Caco-2 (cell line): Measurements from ENCODE around the gene TRIM71. TPM values are rescaled to one million over a fixed set of nuclear protein-coding genes. Genes with fewer than 3 reads are reported as not detected.

Experiments
- Bru-seq: library from RNA; stranded (reverse); fragments of 400-500 nt; gene quantifications from one replicate; lab custom pipeline; 2021; lab: Mats Ljungman, UMichigan
- BruChase-seq, 2 experiments: library from RNA; stranded (reverse); fragments of 400-500 nt; gene quantifications; one replicate each; lab custom pipeline; 2021; lab: Mats Ljungman, UMichigan
- BruUV-seq: library from RNA; stranded (reverse); fragments of 400-500 nt; replicated peaks from 2 replicates; lab custom pipeline; 2021; lab: Mats Ljungman, UMichigan
- CTCF ChIA-PET: fragments of 300-600 bp; sonication (Branson Sonifier 250); formaldehyde crosslinking; loops from one replicate; lab custom pipeline; 2022; ENCODE audit warnings: antibody characterized with exemption; lab: Charles Lee
- POLR2A ChIA-PET: fragments of 300-600 bp; sonication (Branson Sonifier 250); formaldehyde crosslinking; loops from one replicate; lab custom pipeline; 2022; ENCODE audit warnings: antibody characterized with exemption; lab: Charles Lee
- DNase-seq, 2 experiments: peaks; one replicate each; pipeline versions ENCODE4 v3.0.0 to v3.0.0-alpha.2; 2020 to 2022
- H3K27me3 ChIP-seq: replicated peaks from 2 replicates; pipeline ENCODE4 v1.6.0; 2011; ENCODE audit warnings: low read length; ENCODE audit not compliant: control insufficient read depth, insufficient read depth
- H3K36me3 ChIP-seq: 2 replicates; pipeline ENCODE4 v1.5.1; 2011; ENCODE audit warnings: low read length; ENCODE audit not compliant: control insufficient read depth, insufficient read depth
- H3K4me1 ChIP-seq: fragments of 250-450 bp; sonication (Bioruptor Pico); 2 replicates; pipeline ENCODE4 v1.5.1; 2020; ENCODE audit warnings: mild to moderate bottlenecking
- H3K4me3 ChIP-seq: 2 replicates; pipeline ENCODE4 v1.5.1; 2011; ENCODE audit warnings: low read depth, mild to moderate bottlenecking, control low read depth, low read length
- H3K9me3 ChIP-seq: fragments of 250-450 bp; sonication (Bioruptor Pico); 2 replicates; pipeline ENCODE4 v1.5.1; 2020; ENCODE audit warnings: mild to moderate bottlenecking, moderate library complexity
- H3K27ac Mint-ChIP-seq: one replicate; pipeline ENCODE4 v1.8.0; 2022; ENCODE audit warnings: mixed read lengths; ENCODE audit not compliant: unreplicated experiment
- H3K27me3 Mint-ChIP-seq: one replicate; pipeline ENCODE4 v1.8.0; 2022; ENCODE audit warnings: mixed read lengths; ENCODE audit not compliant: insufficient read depth, unreplicated experiment
- H3K36me3 Mint-ChIP-seq: one replicate; pipeline ENCODE4 v1.8.0; 2022; ENCODE audit warnings: mild to moderate bottlenecking, mixed read lengths; ENCODE audit not compliant: insufficient read depth, unreplicated experiment
- H3K4me1 Mint-ChIP-seq: one replicate; pipeline ENCODE4 v1.8.0; 2022; ENCODE audit warnings: low read depth, mixed read lengths; ENCODE audit not compliant: unreplicated experiment
- H3K4me3 Mint-ChIP-seq: one replicate; pipeline ENCODE4 v1.8.0; 2022; ENCODE audit warnings: mild to moderate bottlenecking, moderate library complexity, mixed read lengths; ENCODE audit not compliant: unreplicated experiment
- H3K9me3 Mint-ChIP-seq: one replicate; pipeline ENCODE4 v1.8.0; 2022; ENCODE audit warnings: mixed read lengths; ENCODE audit not compliant: unreplicated experiment
- intact Hi-C: fragments of 100-400 bp; cut with micrococcal nuclease; formaldehyde crosslinking; loops from one replicate; pipeline ENCODE4 v1.10.0; 2022; ENCODE audit not compliant: unreplicated experiment
- long read RNA-seq: library from polyadenylated mRNA; stranded (forward); transcript quantifications from one replicate; pipeline ENCODE4 v2.0.0, GENCODE V29; 2022
- total RNA-seq: library from RNA; stranded (reverse); gene quantifications from 2 replicates; pipeline ENCODE4 v1.2.3, GENCODE V29; 2022
- TF ChIP-seq, protein P1 (sequence below), 2 experiments: fragments of 200-600 bp in 1 of 2; IDR thresholded peaks; 1 replicate in 1 of 2; 2 replicates in 1 of 2; pipeline versions ENCODE4 v1.5.1 to v1.8.0; 2011 to 2022; ENCODE audit warnings: antibody characterized with exemption in 1 of 2, control low read depth in 1 of 2, inconsistent platforms in 1 of 2, low read depth in 1 of 2, low read length in 1 of 2, mild to moderate bottlenecking in 1 of 2, moderate library complexity in 1 of 2; ENCODE audit not compliant: insufficient read depth in 1 of 2, severe bottlenecking in 1 of 2, unreplicated experiment in 1 of 2

Gene TRIM71
- total RNA-seq (67.5 and 68.4 TPM in 2 replicates), Bru-seq, nascent RNA (percentile 94 among the genes with signal in this experiment), BruChase-seq, experiment 1, labeled RNA remaining after a 2-hour chase (percentile 97 among the genes with signal in this experiment), BruChase-seq, experiment 2, labeled RNA remaining after a 6-hour chase (percentile 96 among the genes with signal in this experiment)
- long read RNA-seq, full-length matches to known transcripts: 1 of 7 reads
- long read RNA-seq, partial matches to known transcripts: 1 of 7 reads
- long read RNA-seq, other reads (novel, unspliced or antisense): 5 of 7 reads

DNA sequence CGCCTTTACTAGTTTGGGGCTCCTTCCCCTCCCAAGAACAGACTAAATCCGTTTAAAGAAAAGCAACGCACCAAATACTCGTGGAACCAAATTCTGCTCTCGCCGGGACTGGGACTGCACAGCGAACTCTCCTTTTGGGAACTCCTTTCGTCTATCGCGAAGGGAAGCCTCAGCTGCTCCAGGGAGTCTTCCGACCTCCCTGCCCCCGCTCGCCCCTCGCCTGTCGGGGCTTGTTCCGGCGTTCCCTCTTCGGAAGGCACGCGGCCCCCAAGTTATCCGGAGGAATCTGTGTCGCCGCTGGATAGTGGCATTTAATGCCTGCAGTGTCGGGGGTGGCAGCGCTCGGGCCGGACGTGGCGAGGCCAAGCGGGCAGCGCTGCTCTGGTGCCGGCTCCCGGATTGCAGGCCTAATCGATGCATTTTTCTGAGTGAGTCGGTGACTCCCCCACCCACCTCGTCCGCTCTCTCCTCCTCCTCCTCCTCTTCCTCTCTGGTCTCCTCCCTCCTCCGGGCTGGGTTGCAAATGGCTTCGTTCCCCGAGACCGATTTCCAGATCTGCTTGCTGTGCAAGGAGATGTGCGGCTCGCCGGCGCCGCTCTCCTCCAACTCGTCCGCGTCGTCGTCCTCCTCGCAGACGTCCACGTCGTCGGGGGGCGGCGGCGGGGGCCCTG is at the start of gene TRIM71:
TSS of gene TRIM71 (plus strand) at position 440 of the 671 bp plus-strand sequence. CDS start at position 524, 84 bp downstream.
- CTCF ChIA-PET: interaction anchor here (0.6 kb wide), 1 partner anchor 156 kb away, joined by 3 read pairs; no protein-coding TSS in a partner anchor
- peaks cover 57% of the 10 kb centered on the region for H3K36me3 Mint-ChIP-seq
- Histone ChIP-seq H3K4me3 (peak within 1 kb of the TSS; percentile 78), H3K4me1 (peaks cover 38% of the 10 kb centered on the region), H3K9me3 (no peaks in the 10 kb centered on the region), H3K36me3 (peaks cover 4% of the 10 kb centered on the region; the same call in 1 of the 2 replicates), H3K27me3 (no peaks in the 10 kb centered on the region)
- BruUV-seq: TSS peak; percentile 4
- H3K4me3 Mint-ChIP-seq: peak within 1 kb of the TSS; percentile 86
- H3K4me1 Mint-ChIP-seq: peaks cover 16% of the 10 kb centered on the region
- H3K27ac Mint-ChIP-seq: peak within 1 kb of the TSS; percentile 93
- DNase-seq: peak; percentile 31 to 48
- no peaks in the 10 kb centered on the region for H3K27me3 Mint-ChIP-seq
- intact Hi-C loops: loop anchor here (2.0 to 5.0 kb wide), 3 partner anchors 23 to 115 kb away; no protein-coding TSS in a partner anchor
- no peaks in the 10 kb centered on the region for H3K9me3 Mint-ChIP-seq
- TF ChIP-seq, protein P1, sequence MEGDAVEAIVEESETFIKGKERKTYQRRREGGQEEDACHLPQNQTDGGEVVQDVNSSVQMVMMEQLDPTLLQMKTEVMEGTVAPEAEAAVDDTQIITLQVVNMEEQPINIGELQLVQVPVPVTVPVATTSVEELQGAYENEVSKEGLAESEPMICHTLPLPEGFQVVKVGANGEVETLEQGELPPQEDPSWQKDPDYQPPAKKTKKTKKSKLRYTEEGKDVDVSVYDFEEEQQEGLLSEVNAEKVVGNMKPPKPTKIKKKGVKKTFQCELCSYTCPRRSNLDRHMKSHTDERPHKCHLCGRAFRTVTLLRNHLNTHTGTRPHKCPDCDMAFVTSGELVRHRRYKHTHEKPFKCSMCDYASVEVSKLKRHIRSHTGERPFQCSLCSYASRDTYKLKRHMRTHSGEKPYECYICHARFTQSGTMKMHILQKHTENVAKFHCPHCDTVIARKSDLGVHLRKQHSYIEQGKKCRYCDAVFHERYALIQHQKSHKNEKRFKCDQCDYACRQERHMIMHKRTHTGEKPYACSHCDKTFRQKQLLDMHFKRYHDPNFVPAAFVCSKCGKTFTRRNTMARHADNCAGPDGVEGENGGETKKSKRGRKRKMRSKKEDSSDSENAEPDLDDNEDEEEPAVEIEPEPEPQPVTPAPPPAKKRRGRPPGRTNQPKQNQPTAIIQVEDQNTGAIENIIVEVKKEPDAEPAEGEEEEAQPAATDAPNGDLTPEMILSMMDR (IDR thresholded peaks at IDR 0.05; ENCODE audit: insufficient read depth in 1 of 2, low read depth in 1 of 2, low read length in 1 of 2, severe bottlenecking in 1 of 2, unreplicated experiment in 1 of 2): no peak
- POLR2A ChIA-PET: no interaction called here

GRCh38 chr3:32778389-32778788 is 39.4 kb upstream of the TRIM71 start:
- H3K27ac Mint-ChIP-seq: no peak overlapping the region
- no peaks in the 10 kb centered on the region; the same call in 1 of the 2 replicates for H3K36me3 ChIP-seq
- no TSS peak for BruUV-seq
- no peaks in the 10 kb centered on the region for H3K27me3 ChIP-seq
- CTCF ChIA-PET: interaction anchor here (0.5 kb wide), 1 partner anchor 30 kb away, joined by 3 read pairs; no protein-coding TSS in a partner anchor
- no peaks in the 10 kb centered on the region for H3K9me3 ChIP-seq
- DNase-seq: no peak
- no peak overlapping the region for H3K4me3 Mint-ChIP-seq
- peaks cover 13% of the 10 kb centered on the region for H3K4me1 Mint-ChIP-seq
- TF ChIP-seq, protein P1 (IDR thresholded peaks at IDR 0.05; ENCODE audit: insufficient read depth in 1 of 2, low read depth in 1 of 2, low read length in 1 of 2, severe bottlenecking in 1 of 2, unreplicated experiment in 1 of 2): no peak
- intact Hi-C loops: no loop called here
- H3K27me3 Mint-ChIP-seq: no peaks in the 10 kb centered on the region
- H3K4me3 ChIP-seq: no peak overlapping the region
- peaks cover 21% of the 10 kb centered on the region for H3K36me3 Mint-ChIP-seq
- no peaks in the 10 kb centered on the region for H3K9me3 Mint-ChIP-seq
- H3K4me1 ChIP-seq: peaks cover 11% of the 10 kb centered on the region
- POLR2A ChIA-PET: no interaction called here
